ENCODE measurements around the gene MAPK11.
"Not testable (repeated sequence)": the region's sequence is repeated elsewhere in the genome, so short reads cannot be mapped to it uniquely, and the experiment has no call there.

MAPK11 gene

GRCh38 chr22:50278956-50279619 lies 8.9 kb upstream of the MAPK11 start:
- no peak for DNase-seq (ENCODE audit: low read depth in 3 of 3, low spot score in 1 of 3)

- DNase-seq (ENCODE audit: low read depth in 3 of 3, low spot score in 1 of 3): no peak
Measured at GRCh38 chr22:50278461-50278860, 8.3 kb upstream of the MAPK11 start.

- DNase-seq (ENCODE audit: low read depth in 3 of 3, low spot score in 1 of 3): no peak
Measured at GRCh38 chr22:50277761-50278160, 7.6 kb upstream of the MAPK11 start.

GRCh38 chr22:50276143-50276542 lies 6.0 kb upstream of the MAPK11 start:
- no peak for DNase-seq (ENCODE audit: low read depth in 3 of 3, low spot score in 1 of 3)

GRCh38 chr22:50275181-50276055 lies 5.2 kb upstream of the MAPK11 start:
- no peak for DNase-seq (ENCODE audit: low read depth in 3 of 3, low spot score in 1 of 3)

GRCh38 chr22:50274771-50275170 lies 4.6 kb upstream of the MAPK11 start:
- no peak for DNase-seq (ENCODE audit: low read depth in 3 of 3, low spot score in 1 of 3)

GRCh38 chr22:50274311-50274710 lies 4.1 kb upstream of the MAPK11 start:
- no peak for DNase-seq (ENCODE audit: low read depth in 3 of 3, low spot score in 1 of 3)

- DNase-seq (ENCODE audit: low read depth in 3 of 3, low spot score in 1 of 3): not testable (repeated sequence)
Measured at GRCh38 chr22:50273781-50274180, 3.6 kb upstream of the MAPK11 start.

- DNase-seq (ENCODE audit: low read depth in 3 of 3, low spot score in 1 of 3): not testable (repeated sequence)
Measured at GRCh38 chr22:50273352-50273751, 3.2 kb upstream of the MAPK11 start.

GRCh38 chr22:50272044-50272802 lies 2.0 kb upstream of the MAPK11 start:
- DNase-seq (ENCODE audit: low read depth in 3 of 3, low spot score in 1 of 3): no peak

- DNase-seq (ENCODE audit: low read depth in 3 of 3, low spot score in 1 of 3): peak in 1 of 3 donors; percentile 53
Measured at GRCh38 chr22:50271519-50271970, 1.4 kb upstream of the MAPK11 start.

- DNase-seq (ENCODE audit: low read depth in 3 of 3, low spot score in 1 of 3): peak in 1 of 3 donors; percentile 52
Measured at GRCh38 chr22:50270666-50271394, 650 bp upstream of the MAPK11 start.

- no peak for DNase-seq (ENCODE audit: low read depth in 3 of 3, low spot score in 1 of 3)
Measured at GRCh38 chr22:50269573-50269969, 609 bp downstream of the MAPK11 start.

GRCh38 chr22:50268655-50269113 lies 1.5 kb downstream of the MAPK11 start:
- no peak for DNase-seq (ENCODE audit: low read depth in 3 of 3, low spot score in 1 of 3)

GRCh38 chr22:50267591-50268390 lies 2.4 kb downstream of the MAPK11 start:
- DNase-seq (ENCODE audit: low read depth in 3 of 3, low spot score in 1 of 3): peak in 1 of 3 donors; percentile 52

GRCh38 chr22:50266994-50267393 lies 3.2 kb downstream of the MAPK11 start:
- no peak for DNase-seq (ENCODE audit: low read depth in 3 of 3, low spot score in 1 of 3)

- no peak for DNase-seq (ENCODE audit: low read depth in 3 of 3, low spot score in 1 of 3)
Measured at GRCh38 chr22:50264946-50265669, 5.1 kb downstream of the MAPK11 start.

GRCh38 chr22:50264104-50264745 lies 6.0 kb downstream of the MAPK11 start:
- DNase-seq (ENCODE audit: low read depth in 3 of 3, low spot score in 1 of 3): no peak
